PC-3 (cell line): ENCODE data around the gene TRIM24. TPM values are rescaled to one million over a fixed set of nuclear protein-coding genes. Genes with fewer than 3 reads are reported as not detected.

Experiments used
- ATAC-seq: fragments of 200-7000 bp; cut with Tn5 transposase; 2 replicates; pipeline ENCODE4 v1.9.1; 2020; ENCODE audit warnings: mild to moderate bottlenecking, moderate library complexity
- BruUV-seq: library from RNA; stranded (reverse); fragments of 400-500 nt; replicated peaks from 2 replicates; lab custom pipeline; 2021; lab: Mats Ljungman, UMichigan
- CTCF ChIA-PET: fragments of 300-600 bp; sonication (Branson Sonifier 250); formaldehyde crosslinking; loops from one replicate; lab custom pipeline; 2022; ENCODE audit warnings: antibody characterized with exemption; lab: Charles Lee
- POLR2A ChIA-PET: fragments of 300-600 bp; sonication (Branson Sonifier 250); formaldehyde crosslinking; loops from one replicate; lab custom pipeline; 2022; ENCODE audit warnings: antibody characterized with exemption; ENCODE audit not compliant: unreplicated experiment; lab: Charles Lee
- DNase-seq: peaks from one replicate; pipeline ENCODE4 v3.0.0-alpha.2; 2015
- H2AFZ ChIP-seq: fragments of 300-600 bp; sonication (generic); 2 replicates; pipeline ENCODE4 v1.6.0; 2016; ENCODE audit warnings: antibody characterized with exemption, low read length
- H3F3A ChIP-seq: fragments of 300-600 bp; sonication (generic); one replicate; pipeline ENCODE4 v1.6.0; 2017; ENCODE audit warnings: antibody characterized with exemption, low read length, control low read depth, mild to moderate bottlenecking; ENCODE audit not compliant: unreplicated experiment
- H3K27ac ChIP-seq: fragments of 300-600 bp; sonication (generic); 2 replicates; pipeline ENCODE4 v1.5.1; 2016; ENCODE audit warnings: mild to moderate bottlenecking, low read length
- H3K27me3 ChIP-seq: fragments of 300-600 bp; sonication (generic); 2 replicates; pipeline ENCODE4 v1.6.1; 2016; ENCODE audit warnings: low read length, mixed read lengths
- H3K36me3 ChIP-seq: fragments of 300-600 bp; sonication (generic); 2 replicates; pipeline ENCODE4 v1.6.1; 2016; ENCODE audit warnings: low read depth, mixed run types, low read length, mixed read lengths
- H3K4me1 ChIP-seq: fragments of 300-600 bp; sonication (generic); 2 replicates; pipeline ENCODE4 v1.5.1; 2016; ENCODE audit warnings: low read length; ENCODE audit not compliant: insufficient read depth
- H3K4me2 ChIP-seq: fragments of 300-600 bp; sonication (generic); 2 replicates; pipeline ENCODE4 v1.6.0; 2016; ENCODE audit warnings: low read length
- H3K4me3 ChIP-seq: fragments of 300-600 bp; sonication (generic); 2 replicates; pipeline ENCODE4 v1.5.1; 2016; ENCODE audit warnings: mild to moderate bottlenecking, low read length, mixed read lengths
- H3K79me2 ChIP-seq: fragments of 300-600 bp; sonication (generic); 2 replicates; pipeline ENCODE4 v1.6.1; 2017; ENCODE audit warnings: low read length, mixed read lengths
- H3K9ac ChIP-seq: fragments of 300-600 bp; sonication (generic); 2 replicates; pipeline ENCODE4 v1.6.0; 2016; ENCODE audit warnings: mild to moderate bottlenecking, low read length
- H3K9me2 ChIP-seq: fragments of 300-600 bp; sonication (generic); replicated peaks from 2 replicates; pipeline ENCODE4 v1.6.1; 2016; ENCODE audit warnings: mixed run types, low read length, mixed read lengths
- H3K9me3 ChIP-seq: fragments of 300-600 bp; sonication (generic); 2 replicates; pipeline ENCODE4 v1.6.1; 2016; ENCODE audit warnings: low read length, mixed read lengths
- H4K20me1 ChIP-seq: fragments of 300-600 bp; sonication (generic); 2 replicates; pipeline ENCODE4 v1.6.1; 2016; ENCODE audit warnings: low read length, mixed read lengths
- CTCF ChIP-seq: fragments of 300-600 bp; sonication (generic); conservative IDR thresholded peaks from 2 replicates; pipeline ENCODE4 v1.5.1; 2017; ENCODE audit warnings: antibody characterized with exemption, low read depth, mild to moderate bottlenecking, low read length
- EZH2 ChIP-seq: fragments of 300-600 bp; sonication (generic); IDR thresholded peaks from one replicate; pipeline ENCODE4 v1.6.1; 2017; ENCODE audit warnings: antibody characterized with exemption, mild to moderate bottlenecking, low read length; ENCODE audit not compliant: unreplicated experiment
- EZH2phosphoT487 ChIP-seq: fragments of 300-600 bp; sonication (generic); IDR thresholded peaks from 2 replicates; pipeline ENCODE4 v1.6.1; 2018; ENCODE audit warnings: mild to moderate bottlenecking, antibody characterized with exemption, low read length, borderline replicate concordance
- intact Hi-C: fragments of 100-400 bp; cut with micrococcal nuclease; formaldehyde crosslinking; loops from 2 replicates; pipeline ENCODE4 v1.9.0; 2023
- total RNA-seq: library from RNA; depleted of rRNA; stranded (reverse); fragments of >200 nt; gene quantifications from 2 replicates; pipeline ENCODE4 v1.2.3, GENCODE V29; 2014

TRIM24 gene
- total RNA-seq, 1 experiment from 2014 or later: 12.9 TPM

GRCh38 chr7:138606236-138606635, 146.2 kb downstream of the TRIM24 start:
- ATAC-seq: no peak
- H3K9me3 ChIP-seq: no peaks in the 10 kb centered on the region
- no peaks in the 10 kb centered on the region for H3K9me2 ChIP-seq
- no peak overlapping the region for H3K4me3 ChIP-seq
- intact Hi-C loops: no loop called here
- BruUV-seq: no TSS peak
- H2AFZ ChIP-seq: no peak overlapping the region
- no peaks in the 10 kb centered on the region for H3F3A ChIP-seq
- no peaks in the 10 kb centered on the region for H3K36me3 ChIP-seq
- POLR2A ChIA-PET: no interaction called here
- CTCF ChIA-PET: no interaction called here
- no peak overlapping the region for H3K9ac ChIP-seq
- no peak for DNase-seq
- H3K27me3 ChIP-seq: no peaks in the 10 kb centered on the region
- H3K4me1 ChIP-seq: no peaks in the 10 kb centered on the region
- no peaks in the 10 kb centered on the region for H3K79me2 ChIP-seq
- no peak overlapping the region for H3K27ac ChIP-seq
- H3K4me2 ChIP-seq: no peak overlapping the region
- H4K20me1 ChIP-seq: no peaks in the 10 kb centered on the region
- TF ChIP-seq EZH2: no peak
- no peak for TF ChIP-seq CTCF
- TF ChIP-seq EZH2phosphoT487: no peak

DNA sequence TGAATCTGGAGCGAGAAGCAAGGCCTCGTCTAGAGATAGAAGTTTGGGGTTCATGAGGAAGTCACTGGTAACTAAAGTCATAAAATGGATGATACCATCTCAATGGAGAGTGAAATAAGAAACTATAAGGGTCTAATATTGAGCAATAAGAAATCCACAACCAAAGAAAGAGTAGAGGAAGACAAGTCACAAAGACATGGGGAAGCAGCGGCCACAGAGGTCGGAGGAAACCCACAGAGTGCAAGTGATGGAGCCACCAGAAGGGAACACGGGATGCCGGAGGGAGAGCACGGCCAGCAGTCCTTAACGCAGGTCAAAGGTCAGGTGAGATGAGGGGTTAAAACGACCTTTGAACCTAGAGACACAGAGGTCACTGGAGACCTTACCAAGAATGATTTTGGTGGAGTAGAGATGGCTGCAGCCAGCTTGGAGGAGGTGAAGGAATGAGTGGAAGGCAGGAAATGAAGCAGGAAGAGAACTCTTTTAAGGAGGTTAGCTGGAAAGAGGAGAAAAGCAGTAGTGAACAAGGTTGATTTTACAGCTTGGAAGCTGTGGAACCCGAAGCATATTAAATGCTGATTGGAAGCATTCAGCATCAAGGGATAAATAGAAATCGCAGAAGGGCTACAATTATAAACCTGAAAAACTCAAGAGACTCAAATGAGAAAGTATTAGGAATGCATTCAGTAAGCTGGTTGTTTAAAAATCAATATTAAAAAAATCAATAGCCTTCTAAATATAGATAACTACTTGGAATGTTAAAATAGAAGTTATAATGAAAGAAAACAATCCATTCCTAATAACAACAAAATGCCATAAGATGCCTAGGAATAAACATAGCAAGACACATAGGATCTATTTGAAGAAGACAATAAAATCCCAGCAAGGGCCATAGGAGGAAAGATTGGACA, 147.4 kb downstream of the TRIM24 start:
- H3F3A ChIP-seq: no peaks in the 10 kb centered on the region
- DNase-seq: no peak
- no peak overlapping the region for H2AFZ ChIP-seq
- no peak overlapping the region for H3K27ac ChIP-seq
- BruUV-seq: no TSS peak
- TF ChIP-seq EZH2phosphoT487 (no peak), CTCF (no peak), EZH2 (no peak)
- ChIA-PET CTCF (no interaction called here), POLR2A (no interaction called here)
- no peaks in the 10 kb centered on the region for H4K20me1 ChIP-seq
- no peaks in the 10 kb centered on the region for H3K79me2 ChIP-seq
- no peaks in the 10 kb centered on the region for H3K27me3 ChIP-seq
- no peaks in the 10 kb centered on the region for H3K9me3 ChIP-seq
- no peak overlapping the region for H3K4me2 ChIP-seq
- H3K4me3 ChIP-seq: no peak overlapping the region
- intact Hi-C loops: no loop called here
- H3K36me3 ChIP-seq: no peaks in the 10 kb centered on the region
- no peak for ATAC-seq
- H3K4me1 ChIP-seq: no peaks in the 10 kb centered on the region
- H3K9me2 ChIP-seq: no peaks in the 10 kb centered on the region
- H3K9ac ChIP-seq: no peak overlapping the region

DNA sequence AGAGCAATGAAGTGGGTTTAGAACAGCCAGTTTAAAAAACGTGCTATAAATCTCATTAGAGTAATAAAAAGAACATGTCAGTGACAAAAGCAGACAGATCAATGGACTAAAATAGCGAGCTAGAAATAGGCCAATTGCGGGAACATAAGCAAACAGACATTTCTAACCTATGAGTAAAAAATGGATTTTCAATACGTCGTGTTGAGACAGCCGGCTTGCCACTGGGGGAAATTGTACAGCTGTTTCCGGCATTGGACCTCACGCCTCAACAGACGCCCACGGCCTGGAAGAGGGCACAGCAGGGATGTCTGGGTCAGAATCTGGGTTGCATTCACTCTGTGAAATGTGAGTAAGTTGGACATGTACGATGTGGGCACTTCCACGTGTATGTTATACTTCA, 148.2 kb downstream of the TRIM24 start:
- intact Hi-C loops: no loop called here
- ChIA-PET CTCF (no interaction called here), POLR2A (no interaction called here)
- Histone ChIP-seq H2AFZ (no peak overlapping the region), H3K4me3 (no peak overlapping the region), H3K27me3 (no peaks in the 10 kb centered on the region), H3K79me2 (no peaks in the 10 kb centered on the region), H3K9ac (no peak overlapping the region), H3K4me1 (no peaks in the 10 kb centered on the region), H3F3A (no peaks in the 10 kb centered on the region), H3K4me2 (no peak overlapping the region), H3K27ac (no peak overlapping the region), H3K9me3 (no peaks in the 10 kb centered on the region), H4K20me1 (no peaks in the 10 kb centered on the region), H3K9me2 (no peaks in the 10 kb centered on the region), H3K36me3 (no peaks in the 10 kb centered on the region)
- ATAC-seq (no peak), DNase-seq (no peak)
- no TSS peak for BruUV-seq
- TF ChIP-seq CTCF: no peak
- TF ChIP-seq EZH2phosphoT487: no peak
- no peak for TF ChIP-seq EZH2
